Gastrocnemius medialis (tissue), 4 donors: ENCODE data around the gene HDC. TPM values are rescaled to one million over a fixed set of nuclear protein-coding genes. Genes with fewer than 3 reads are reported as not detected.

Experiments used
- ATAC-seq, 2 donors: fragments of 150-250 bp; one replicate each; pipeline ENCODE4 v1.9.1; 2016
- DNase-seq, 2 donors: peaks; one replicate each; pipeline ENCODE4 v3.0.0-alpha.2; 2019
- H3K27ac ChIP-seq, 4 donors: fragments of 200-600 bp; sonication (generic); 1 replicate in 1 of 4; 2 replicates in 3 of 4; pipeline ENCODE4 v1.5.1; 2016 to 2018; ENCODE audit warnings: mild to moderate bottlenecking in 2 of 4, moderate library complexity in 1 of 4
- H3K27me3 ChIP-seq, 3 donors: fragments of 200-600 bp; sonication (generic) in 2 of 3; 1 replicate in 1 of 3; 2 replicates in 2 of 3; pipeline versions ENCODE4 v1.5.1 to v1.6.0; 2016 to 2019; ENCODE audit warnings: mild to moderate bottlenecking in 1 of 3, moderate library complexity in 1 of 3
- H3K36me3 ChIP-seq, 2 donors: fragments of 200-600 bp; sonication (generic) in 1 of 2; one replicate each; pipeline ENCODE4 v1.5.1; 2017 to 2018
- H3K4me1 ChIP-seq, 2 donors: fragments of 200-600 bp; sonication (generic) in 1 of 2; one replicate each; pipeline ENCODE4 v1.5.1; 2016 to 2017; ENCODE audit warnings: mild to moderate bottlenecking in 2 of 2
- H3K4me3 ChIP-seq, 4 donors: fragments of 200-600 bp; sonication (generic) in 3 of 4; 1 replicate in 1 of 4; 2 replicates in 3 of 4; pipeline ENCODE4 v1.5.1; 2016 to 2019; ENCODE audit warnings: mild to moderate bottlenecking in 2 of 4
- H3K9me3 ChIP-seq, 3 donors: fragments of 200-600 bp; sonication (generic) in 2 of 3; 1 replicate in 1 of 3; 2 replicates in 2 of 3; pipeline ENCODE4 v1.5.1; 2016 to 2019
- POLR2A ChIP-seq, 2 donors: fragments of 450-650 bp; IDR thresholded peaks; one replicate each; pipeline ENCODE4 v1.6.1; 2017; ENCODE audit warnings: antibody characterized with exemption in 2 of 2, mild to moderate bottlenecking in 2 of 2, moderate library complexity in 2 of 2
- in situ Hi-C, 4 donors: fragments of 200-750 bp; cut with MboI; loops; one replicate each; pipeline versions ENCODE4 v1.15.0 to v1.8.0; 2017; ENCODE audit warnings: low sequenced_read_pairs in 4 of 4
- intact Hi-C: fragments of 100-400 bp; cut with DNase I; formaldehyde crosslinking; loops from one replicate; pipeline ENCODE4 v1.15.1; 2023; ENCODE audit warnings: low total_unique reads
- total RNA-seq, 4 donors: library from RNA; depleted of rRNA; stranded (reverse); fragments of >200 nt; gene quantifications; one replicate each; pipeline versions ENCODE4 v1.1.0 to v1.2.3, GENCODE V29; 2016
- TF ChIP-seq, protein P1 (sequence below), 5 experiments: fragments of 450-650 bp in 3 of 5; fragments of 200-600 bp in 2 of 5; sonication (generic) in 2 of 5; IDR thresholded peaks in 4 of 5; conservative IDR thresholded peaks in 1 of 5; 1 replicate in 4 of 5; 2 replicates in 1 of 5; pipeline ENCODE4 v1.5.1; 2016 to 2019; ENCODE audit warnings: antibody characterized with exemption in 5 of 5, mild to moderate bottlenecking in 3 of 5, moderate library complexity in 3 of 5

HDC gene
- total RNA-seq, 4 donors from 2014 or later, result 0.09 to 0.20 TPM; not detected in 2

DNA sequence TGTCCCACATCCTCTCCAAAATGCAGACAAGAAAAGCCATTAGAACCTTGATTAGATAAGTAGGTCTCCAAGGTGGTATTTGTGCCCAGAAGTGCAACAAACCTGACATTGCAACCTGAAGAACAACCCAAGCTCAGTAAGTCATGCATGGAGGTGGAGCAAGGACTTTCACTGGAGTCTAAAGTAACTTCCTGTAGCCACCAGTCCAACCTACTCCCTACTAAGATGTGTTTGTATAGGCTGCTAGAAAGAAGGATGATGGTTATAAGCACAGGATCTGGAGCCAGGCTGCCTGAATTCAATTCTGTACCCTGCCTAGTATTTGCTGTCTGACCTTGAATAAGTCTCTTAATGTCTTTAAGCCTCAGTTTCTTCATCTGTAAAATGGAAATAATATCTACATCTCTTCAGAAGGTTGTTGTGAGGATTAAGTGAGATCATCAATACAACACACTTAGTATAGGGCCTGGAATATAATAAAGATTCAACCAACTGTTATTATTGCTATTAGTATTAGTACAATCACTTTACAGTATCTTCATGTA is 32.3 kb downstream of the HDC start:
- Histone ChIP-seq H3K27me3 (no peaks in the 10 kb centered on the region), H3K36me3 (no peaks in the 10 kb centered on the region), H3K9me3 (no peaks in the 10 kb centered on the region), H3K27ac (no peak overlapping the region), H3K4me1 (no peaks in the 10 kb centered on the region), H3K4me3 (no peak overlapping the region)
- ATAC-seq, result no peak
- intact Hi-C loops, result no loop called here
- in situ Hi-C loops, result no loop called here
- no peak for DNase-seq
- no peak for TF ChIP-seq POLR2A (IDR thresholded peaks at IDR 0.05)
- TF ChIP-seq, protein P1, sequence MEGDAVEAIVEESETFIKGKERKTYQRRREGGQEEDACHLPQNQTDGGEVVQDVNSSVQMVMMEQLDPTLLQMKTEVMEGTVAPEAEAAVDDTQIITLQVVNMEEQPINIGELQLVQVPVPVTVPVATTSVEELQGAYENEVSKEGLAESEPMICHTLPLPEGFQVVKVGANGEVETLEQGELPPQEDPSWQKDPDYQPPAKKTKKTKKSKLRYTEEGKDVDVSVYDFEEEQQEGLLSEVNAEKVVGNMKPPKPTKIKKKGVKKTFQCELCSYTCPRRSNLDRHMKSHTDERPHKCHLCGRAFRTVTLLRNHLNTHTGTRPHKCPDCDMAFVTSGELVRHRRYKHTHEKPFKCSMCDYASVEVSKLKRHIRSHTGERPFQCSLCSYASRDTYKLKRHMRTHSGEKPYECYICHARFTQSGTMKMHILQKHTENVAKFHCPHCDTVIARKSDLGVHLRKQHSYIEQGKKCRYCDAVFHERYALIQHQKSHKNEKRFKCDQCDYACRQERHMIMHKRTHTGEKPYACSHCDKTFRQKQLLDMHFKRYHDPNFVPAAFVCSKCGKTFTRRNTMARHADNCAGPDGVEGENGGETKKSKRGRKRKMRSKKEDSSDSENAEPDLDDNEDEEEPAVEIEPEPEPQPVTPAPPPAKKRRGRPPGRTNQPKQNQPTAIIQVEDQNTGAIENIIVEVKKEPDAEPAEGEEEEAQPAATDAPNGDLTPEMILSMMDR (IDR thresholded peaks at IDR 0.05 in 4 of 5, conservative IDR thresholded peaks at IDR 0.05 in 1 of 5), result no peak

DNA sequence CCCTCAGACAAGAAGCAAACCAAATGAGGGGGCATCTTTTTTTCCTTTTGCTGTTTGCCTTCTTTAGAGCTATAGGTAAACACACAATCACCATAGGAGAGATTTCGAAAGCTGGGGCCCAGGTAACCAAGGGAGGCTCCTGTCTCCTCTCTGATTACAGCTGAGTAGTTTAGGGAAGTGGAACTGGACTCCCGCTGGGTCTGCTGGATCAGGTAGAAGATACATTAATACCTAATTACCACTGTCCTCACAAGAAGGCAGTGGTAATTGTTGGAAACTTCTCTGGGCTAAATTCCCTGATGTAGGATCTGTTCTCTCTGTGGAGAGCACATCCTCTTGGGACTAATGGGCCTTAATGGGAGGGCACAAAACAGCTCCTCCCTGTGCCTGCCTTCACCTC is 32.7 kb downstream of the HDC start:
- in situ Hi-C loops (no loop called here), intact Hi-C loops (no loop called here)
- no peak overlapping the region for H3K27ac ChIP-seq
- ATAC-seq (no peak), DNase-seq (no peak)
- H3K9me3 ChIP-seq, result no peaks in the 10 kb centered on the region
- no peaks in the 10 kb centered on the region for H3K36me3 ChIP-seq
- no peak overlapping the region for H3K4me3 ChIP-seq
- no peaks in the 10 kb centered on the region for H3K4me1 ChIP-seq
- TF ChIP-seq POLR2A (IDR thresholded peaks at IDR 0.05), result no peak
- TF ChIP-seq, protein P1 (IDR thresholded peaks at IDR 0.05 in 4 of 5, conservative IDR thresholded peaks at IDR 0.05 in 1 of 5), result no peak
- H3K27me3 ChIP-seq, result no peaks in the 10 kb centered on the region

DNA sequence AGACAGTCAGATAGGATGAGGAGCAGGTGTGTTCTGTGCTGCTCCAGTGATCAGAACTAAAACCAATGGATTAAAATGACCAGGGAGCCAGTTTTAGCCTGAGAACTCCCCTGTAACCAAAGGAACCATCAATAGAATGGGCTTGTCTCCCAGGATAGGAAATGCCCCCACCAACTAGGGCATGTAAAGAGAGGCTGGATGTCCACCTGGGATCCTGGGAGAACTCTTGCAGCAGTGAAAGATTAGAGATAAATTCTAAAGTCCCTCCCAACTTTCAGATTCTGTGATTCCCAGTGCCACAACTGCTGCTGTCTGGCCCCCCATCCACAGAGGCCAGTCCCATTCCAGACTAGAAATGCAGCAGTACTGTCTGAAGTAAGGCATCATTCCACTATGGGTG is 33.8 kb downstream of the HDC start:
- ATAC-seq, result no peak
- H3K36me3 ChIP-seq, result no peaks in the 10 kb centered on the region

DNA sequence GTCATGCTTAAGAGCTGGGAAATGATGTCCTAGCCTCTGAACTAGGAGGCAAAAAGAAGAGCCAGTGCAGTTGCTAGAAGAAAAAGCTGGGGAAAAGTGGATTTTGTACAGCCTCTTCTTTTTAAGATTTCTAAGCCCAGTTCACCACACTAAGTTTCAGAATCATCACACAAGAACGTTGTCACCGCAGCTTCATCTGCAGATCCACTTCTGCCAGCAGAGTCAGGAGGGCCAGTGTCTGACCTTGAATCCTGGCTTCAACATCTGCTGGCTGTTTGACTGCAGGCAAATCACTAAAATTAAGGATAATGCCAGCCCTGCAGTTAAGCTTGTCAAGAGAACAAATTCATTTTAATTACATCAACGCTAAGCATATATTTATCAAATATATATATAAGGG is 36.2 kb downstream of the HDC start:
- Histone ChIP-seq H3K27me3 (no peaks in the 10 kb centered on the region), H3K36me3 (no peaks in the 10 kb centered on the region), H3K4me1 (no peaks in the 10 kb centered on the region), H3K4me3 (no peak overlapping the region), H3K9me3 (no peaks in the 10 kb centered on the region), H3K27ac (no peak overlapping the region)
- ATAC-seq (no peak), DNase-seq (no peak)
- TF ChIP-seq POLR2A (IDR thresholded peaks at IDR 0.05), result no peak
- TF ChIP-seq, protein P1 (IDR thresholded peaks at IDR 0.05 in 4 of 5, conservative IDR thresholded peaks at IDR 0.05 in 1 of 5), result no peak
- intact Hi-C loops (no loop called here), in situ Hi-C loops (no loop called here)

More for the DNA sequence above, 33.8 kb downstream of the HDC start:
- TF ChIP-seq POLR2A (IDR thresholded peaks at IDR 0.05), result no peak
- TF ChIP-seq, protein P1 (IDR thresholded peaks at IDR 0.05 in 4 of 5, conservative IDR thresholded peaks at IDR 0.05 in 1 of 5), result no peak
- in situ Hi-C loops (no loop called here), intact Hi-C loops (no loop called here)
- H3K4me1 ChIP-seq, result no peaks in the 10 kb centered on the region
- H3K4me3 ChIP-seq, result no peak overlapping the region
- no peak overlapping the region for H3K27ac ChIP-seq
- H3K27me3 ChIP-seq, result no peaks in the 10 kb centered on the region
- no peak for DNase-seq
- no peaks in the 10 kb centered on the region for H3K9me3 ChIP-seq

DNA sequence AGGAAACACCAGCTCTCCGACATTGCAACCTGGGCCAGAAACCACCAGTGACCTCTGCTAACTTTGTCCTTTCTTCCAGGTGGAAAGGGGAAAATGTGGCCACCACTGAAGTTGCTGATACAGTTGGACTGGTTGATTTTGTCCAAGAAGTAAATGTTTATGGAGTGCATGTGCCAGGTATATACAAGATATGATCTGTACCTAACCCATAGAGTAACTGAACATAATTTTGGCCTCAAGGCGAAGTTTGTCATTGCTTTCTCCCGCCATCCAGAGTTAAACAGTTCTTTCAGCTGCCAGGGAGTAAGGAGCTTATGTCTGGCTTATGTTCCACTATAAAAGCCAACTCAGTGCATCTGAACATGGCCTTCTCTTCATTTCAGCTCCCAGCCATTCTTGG is 36.7 kb downstream of the HDC start:
- no peaks in the 10 kb centered on the region for H3K27me3 ChIP-seq
- no peaks in the 10 kb centered on the region for H3K36me3 ChIP-seq
- no peak overlapping the region for H3K4me3 ChIP-seq
- intact Hi-C loops, result no loop called here
- DNase-seq, result no peak
- in situ Hi-C loops, result no loop called here
- no peaks in the 10 kb centered on the region for H3K4me1 ChIP-seq
- TF ChIP-seq, protein P1 (IDR thresholded peaks at IDR 0.05 in 4 of 5, conservative IDR thresholded peaks at IDR 0.05 in 1 of 5), result no peak
- no peak for TF ChIP-seq POLR2A (IDR thresholded peaks at IDR 0.05)
- ATAC-seq, result no peak
- H3K9me3 ChIP-seq, result no peaks in the 10 kb centered on the region
- H3K27ac ChIP-seq, result no peak overlapping the region
